A673 (cell line): ENCODE results near the gene WNK2. TPM values are rescaled to one million over a fixed set of nuclear protein-coding genes. Genes with fewer than 3 reads are reported as not detected.
"Not testable (repeated sequence)": the region's sequence is repeated elsewhere in the genome, so short reads cannot be mapped to it uniquely, and the experiment has no call there.

Experiments used
- BruUV-seq: library from RNA; stranded (reverse); fragments of 400-500 nt; replicated peaks from 2 replicates; lab custom pipeline; 2021; lab: Mats Ljungman, UMichigan
- CTCF ChIA-PET: fragments of 300-600 bp; sonication (Branson Sonifier 250); formaldehyde crosslinking; loops from one replicate; lab custom pipeline; 2022; ENCODE audit warnings: antibody characterized with exemption; lab: Charles Lee
- POLR2A ChIA-PET: fragments of 300-600 bp; sonication (Branson Sonifier 250); formaldehyde crosslinking; loops from one replicate; lab custom pipeline; 2022; ENCODE audit warnings: antibody characterized with exemption; ENCODE audit not compliant: low non-redundant PET; lab: Charles Lee
- DNase-seq: peaks from one replicate; pipeline ENCODE4 v3.0.0-alpha.2; 2015; ENCODE audit warnings: low spot score
- H3K27ac ChIP-seq: fragments of 200-600 bp; sonication (generic); 2 replicates; pipeline ENCODE4 v1.5.1; 2016; ENCODE audit warnings: mixed run types, low read depth, mild to moderate bottlenecking, mixed read lengths, antibody characterized with exemption, low read length; ENCODE audit not compliant: poor library complexity, severe bottlenecking
- H3K27me3 ChIP-seq: fragments of 200-600 bp; sonication (generic); replicated peaks from 2 replicates; pipeline ENCODE4 v1.6.1; 2017; ENCODE audit warnings: mixed run types, low read depth, mild to moderate bottlenecking, mixed read lengths, antibody characterized with exemption, low read length; ENCODE audit not compliant: insufficient read depth, poor library complexity
- H3K36me3 ChIP-seq: fragments of 200-600 bp; sonication (generic); 2 replicates; pipeline ENCODE4 v1.6.1; 2016; ENCODE audit warnings: mixed run types, mild to moderate bottlenecking, mixed read lengths, antibody characterized with exemption, low read length; ENCODE audit not compliant: insufficient read depth, poor library complexity, severe bottlenecking
- H3K4me1 ChIP-seq: fragments of 200-600 bp; sonication (generic); 2 replicates; pipeline ENCODE4 v1.6.1; 2017; ENCODE audit warnings: mixed run types, mild to moderate bottlenecking, mixed read lengths, antibody characterized with exemption, low read length; ENCODE audit not compliant: insufficient read depth, poor library complexity, severe bottlenecking
- H3K4me3 ChIP-seq: fragments of 200-600 bp; sonication (generic); 2 replicates; pipeline ENCODE4 v1.5.1; 2016; ENCODE audit warnings: low read depth, mixed run types, mild to moderate bottlenecking, mixed read lengths, low read length; ENCODE audit not compliant: poor library complexity, severe bottlenecking
- H3K9me3 ChIP-seq: fragments of 200-600 bp; sonication (generic); 2 replicates; pipeline ENCODE4 v1.6.1; 2016; ENCODE audit warnings: mixed run types, low read depth, mild to moderate bottlenecking, mixed read lengths, antibody characterized with exemption, low read length; ENCODE audit not compliant: poor library complexity, severe bottlenecking
- CTCF ChIP-seq: fragments of 300-800, 200-600 bp; sonication (generic); conservative IDR thresholded peaks from 2 replicates; pipeline ENCODE4 v1.5.1; 2017; ENCODE audit warnings: low read depth, mild to moderate bottlenecking, antibody characterized with exemption, low read length, moderate library complexity, mixed read lengths
- EZH2 ChIP-seq: fragments of 200-600 bp; sonication (generic); IDR thresholded peaks from 2 replicates; pipeline ENCODE4 v1.6.1; 2017; ENCODE audit warnings: borderline replicate concordance, low read depth, mild to moderate bottlenecking, mixed read lengths, antibody characterized with exemption, low read length; ENCODE audit not compliant: poor library complexity, severe bottlenecking
- intact Hi-C: fragments of 100-400 bp; cut with micrococcal nuclease; formaldehyde crosslinking; loops from one replicate; pipeline ENCODE4 v1.10.0; 2022; ENCODE audit not compliant: unreplicated experiment
- total RNA-seq: library from RNA; stranded (reverse); gene quantifications from 2 replicates; pipeline ENCODE4 v1.2.3, GENCODE V29; 2021

The WNK2 gene
- total RNA-seq, 1 experiment from 2014 or later: 9.6 TPM

DNA sequence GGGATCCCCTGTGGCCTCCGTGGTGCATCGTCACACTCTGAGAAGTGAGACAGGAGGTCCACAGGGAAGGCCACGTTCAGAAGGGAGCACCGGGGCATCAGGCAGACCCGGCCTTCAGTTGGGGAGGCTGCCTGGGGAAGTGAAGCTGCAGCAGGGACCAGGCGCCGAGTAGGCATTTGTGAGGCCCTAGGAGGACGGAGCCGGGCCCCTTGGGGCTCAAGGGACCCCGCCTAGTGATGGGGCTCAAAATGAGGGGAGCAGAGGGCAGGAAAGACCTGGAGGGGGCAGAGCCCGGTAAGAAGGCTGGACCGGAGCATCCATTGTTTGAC is 182.1 kb downstream of the WNK2 start:
- POLR2A ChIA-PET: interaction anchor here (0.7 kb wide), 1 partner anchor 57 kb away, joined by 3 read pairs; no protein-coding TSS in a partner anchor
- TF ChIP-seq CTCF: no peak
- TF ChIP-seq EZH2: no peak
- BruUV-seq: no TSS peak
- intact Hi-C loops: no loop called here
- no peak for DNase-seq
- no peaks in the 10 kb centered on the region for H3K9me3 ChIP-seq
- H3K4me1 ChIP-seq: no peaks in the 10 kb centered on the region
- H3K4me3 ChIP-seq: no peak overlapping the region
- H3K27me3 ChIP-seq: no peaks in the 10 kb centered on the region
- H3K27ac ChIP-seq: no peak overlapping the region
- no peaks in the 10 kb centered on the region for H3K36me3 ChIP-seq
- CTCF ChIA-PET: no interaction called here

GRCh38 chr9:93366486-93366885 is 182.5 kb downstream of the WNK2 start:
- CTCF ChIA-PET, H3K4me1 ChIP-seq, POLR2A ChIA-PET, H3K27me3 ChIP-seq, H3K9me3 ChIP-seq, H3K36me3 ChIP-seq, H3K27ac ChIP-seq, BruUV-seq, H3K4me3 ChIP-seq, DNase-seq, intact Hi-C loops: not testable (repeated sequence)

GRCh38 chr9:93368437-93368836 is 184.5 kb downstream of the WNK2 start:
- DNase-seq: no peak
- intact Hi-C loops: no loop called here
- CTCF ChIA-PET: no interaction called here
- no peaks in the 10 kb centered on the region for H3K36me3 ChIP-seq
- H3K9me3 ChIP-seq: no peaks in the 10 kb centered on the region
- no peak overlapping the region for H3K4me3 ChIP-seq
- TF ChIP-seq CTCF (no peak), EZH2 (no peak)
- no peak overlapping the region for H3K27ac ChIP-seq
- H3K27me3 ChIP-seq: no peaks in the 10 kb centered on the region
- no peaks in the 10 kb centered on the region for H3K4me1 ChIP-seq
- no TSS peak for BruUV-seq
- POLR2A ChIA-PET: no interaction called here

- Histone ChIP-seq H3K36me3 (no peaks in the 10 kb centered on the region), H3K27me3 (no peaks in the 10 kb centered on the region), H3K4me3 (no peak overlapping the region), H3K9me3 (no peaks in the 10 kb centered on the region), H3K27ac (no peak overlapping the region), H3K4me1 (no peaks in the 10 kb centered on the region)
- intact Hi-C loops: no loop called here
- CTCF ChIA-PET: no interaction called here
- POLR2A ChIA-PET: no interaction called here
- TF ChIP-seq EZH2 (no peak), CTCF (no peak)
- no TSS peak for BruUV-seq
- no peak for DNase-seq
These were observed 185.7 kb downstream of the WNK2 start for GRCh38 chr9:93369686-93370085.
